HepG2 (cell line): ENCODE data around the gene CPSF7. TPM values are rescaled to one million over a fixed set of nuclear protein-coding genes. Genes with fewer than 3 reads are reported as not detected.

Experiments
- ARNT ChIP-seq: fragments of 450-650 bp; IDR thresholded peaks from 2 replicates; pipeline ENCODE4 v1.6.1; 2017
- ARNT2 ChIP-seq: sonication (generic); formaldehyde crosslinking; IDR thresholded peaks from 2 replicates; pipeline ENCODE4 v1.8.0; 2022; ENCODE audit warnings: mild to moderate bottlenecking, low read depth, missing genetic modification reagents, moderate library complexity
- CREM ChIP-seq, 2 experiments: sonication (generic) in 1 of 2; formaldehyde crosslinking in 1 of 2; IDR thresholded peaks; 2 replicates each; pipeline versions ENCODE4 v1.4.0 to v1.6.1; 2016 to 2020; ENCODE audit warnings: antibody characterized with exemption in 1 of 2, mild to moderate bottlenecking in 1 of 2, missing genetic modification reagents in 1 of 2
- KLF11 ChIP-seq: IDR thresholded peaks from 2 replicates; pipeline ENCODE4 v1.6.1; 2016; ENCODE audit warnings: missing compliant biosample characterization
- MAZ ChIP-seq, 2 experiments: sonication (generic) in 1 of 2; formaldehyde crosslinking in 1 of 2; IDR thresholded peaks; 2 replicates each; pipeline versions ENCODE4 v1.5.0 to v1.6.1; 2012 to 2020; ENCODE audit warnings: low read depth in 2 of 2, mild to moderate bottlenecking in 2 of 2, borderline replicate concordance in 1 of 2, improper control_type of control experiment in 1 of 2, low read length in 1 of 2, missing genetic modification reagents in 1 of 2, moderate library complexity in 1 of 2
- NFKB2 ChIP-seq: sonication (generic); formaldehyde crosslinking; IDR thresholded peaks from 2 replicates; pipeline ENCODE4 v1.4.0; 2020; ENCODE audit warnings: missing genetic modification reagents, borderline replicate concordance
- RAD21 ChIP-seq: fragments of 450-650 bp; formaldehyde crosslinking; IDR thresholded peaks from 2 replicates; pipeline ENCODE4 v1.5.0; 2020; ENCODE audit warnings: mild to moderate bottlenecking
- STAG1 ChIP-seq: sonication (generic); formaldehyde crosslinking; IDR thresholded peaks from 2 replicates; pipeline ENCODE4 v1.4.0; 2020; ENCODE audit warnings: missing genetic modification reagents
- TSC22D2 ChIP-seq: sonication (generic); formaldehyde crosslinking; IDR thresholded peaks from 2 replicates; pipeline ENCODE4 v1.5.1; 2020; ENCODE audit warnings: missing genetic modification reagents, mild to moderate bottlenecking, borderline replicate concordance
- ZNF350 ChIP-seq: sonication (generic); formaldehyde crosslinking; IDR thresholded peaks from 2 replicates; pipeline ENCODE4 v1.4.0; 2020; ENCODE audit warnings: mild to moderate bottlenecking, low read depth, missing genetic modification reagents, borderline replicate concordance
- ZSCAN9 ChIP-seq: IDR thresholded peaks from 2 replicates; pipeline ENCODE4 v1.6.1; 2016; ENCODE audit warnings: borderline replicate concordance
- polyA plus RNA-seq, 8 experiments: library from polyadenylated mRNA; depleted of rRNA in 3 of 8; stranded (reverse) in 7 of 8; unstranded in 1 of 8; fragments of >200 nt; fragmentation: Illumina TruSeq in 4 of 8; extraction: Trizol in 4 of 8; gene quantifications; 2 replicates each; pipeline versions ENCODE4 v1.2.1 to v1.2.3, GENCODE V29; 2011 to 2016; ENCODE audit warnings: low read depth in 4 of 8, missing spikeins in 1 of 8, mixed read lengths in 1 of 8; ENCODE audit not compliant: insufficient read depth in 1 of 8
- total RNA-seq, 5 experiments: library from RNA; depleted of rRNA; stranded (reverse); fragments of >200 nt; fragmentation: Illumina TruSeq; extraction: Trizol; gene quantifications; 2 replicates each; pipeline ENCODE4 v1.2.3, GENCODE V29; 2016; ENCODE audit warnings: low read depth in 1 of 5
- TF ChIP-seq, protein P1 (sequence below): fragments of 450-650 bp; IDR thresholded peaks from 2 replicates; pipeline ENCODE4 v1.6.1; 2016
- TF ChIP-seq, protein P2 (sequence below): sonication (generic); formaldehyde crosslinking; IDR thresholded peaks from 2 replicates; pipeline ENCODE4 v1.4.0; 2020; ENCODE audit warnings: missing genetic modification reagents, borderline replicate concordance
- TF ChIP-seq, protein P3 (sequence below): sonication (generic); formaldehyde crosslinking; IDR thresholded peaks from 2 replicates; pipeline ENCODE4 v1.4.0; 2020; ENCODE audit warnings: mild to moderate bottlenecking, missing genetic modification reagents, borderline replicate concordance
- TF ChIP-seq, protein P4 (sequence below): sonication (generic); formaldehyde crosslinking; IDR thresholded peaks from 2 replicates; pipeline ENCODE4 v1.8.0; 2022; ENCODE audit warnings: missing genetic modification reagents, mild to moderate bottlenecking, moderate library complexity, borderline replicate concordance
- TF ChIP-seq, protein P5 (sequence below): sonication (generic); formaldehyde crosslinking; IDR thresholded peaks from 2 replicates; pipeline ENCODE4 v1.4.0; 2020; ENCODE audit warnings: missing genetic modification reagents, mild to moderate bottlenecking, borderline replicate concordance

The CPSF7 gene
- total and polyA plus RNA-seq, 2 of the 13 experiments (the other 11 are each of a cell fraction or from before 2014, with no cell fraction given): 34.1 to 36.8 TPM

GRCh38 chr11:61429346-61429690, 457 bp downstream of the CPSF7 start (continued):
- TF ChIP-seq, protein P1, sequence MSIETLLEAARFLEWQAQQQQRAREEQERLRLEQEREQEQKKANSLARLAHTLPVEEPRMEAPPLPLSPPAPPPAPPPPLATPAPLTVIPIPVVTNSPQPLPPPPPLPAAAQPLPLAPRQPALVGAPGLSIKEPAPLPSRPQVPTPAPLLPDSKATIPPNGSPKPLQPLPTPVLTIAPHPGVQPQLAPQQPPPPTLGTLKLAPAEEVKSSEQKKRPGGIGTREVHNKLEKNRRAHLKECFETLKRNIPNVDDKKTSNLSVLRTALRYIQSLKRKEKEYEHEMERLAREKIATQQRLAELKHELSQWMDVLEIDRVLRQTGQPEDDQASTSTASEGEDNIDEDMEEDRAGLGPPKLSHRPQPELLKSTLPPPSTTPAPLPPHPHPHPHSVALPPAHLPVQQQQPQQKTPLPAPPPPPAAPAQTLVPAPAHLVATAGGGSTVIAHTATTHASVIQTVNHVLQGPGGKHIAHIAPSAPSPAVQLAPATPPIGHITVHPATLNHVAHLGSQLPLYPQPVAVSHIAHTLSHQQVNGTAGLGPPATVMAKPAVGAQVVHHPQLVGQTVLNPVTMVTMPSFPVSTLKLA: no peak
- TF ChIP-seq, protein P2, sequence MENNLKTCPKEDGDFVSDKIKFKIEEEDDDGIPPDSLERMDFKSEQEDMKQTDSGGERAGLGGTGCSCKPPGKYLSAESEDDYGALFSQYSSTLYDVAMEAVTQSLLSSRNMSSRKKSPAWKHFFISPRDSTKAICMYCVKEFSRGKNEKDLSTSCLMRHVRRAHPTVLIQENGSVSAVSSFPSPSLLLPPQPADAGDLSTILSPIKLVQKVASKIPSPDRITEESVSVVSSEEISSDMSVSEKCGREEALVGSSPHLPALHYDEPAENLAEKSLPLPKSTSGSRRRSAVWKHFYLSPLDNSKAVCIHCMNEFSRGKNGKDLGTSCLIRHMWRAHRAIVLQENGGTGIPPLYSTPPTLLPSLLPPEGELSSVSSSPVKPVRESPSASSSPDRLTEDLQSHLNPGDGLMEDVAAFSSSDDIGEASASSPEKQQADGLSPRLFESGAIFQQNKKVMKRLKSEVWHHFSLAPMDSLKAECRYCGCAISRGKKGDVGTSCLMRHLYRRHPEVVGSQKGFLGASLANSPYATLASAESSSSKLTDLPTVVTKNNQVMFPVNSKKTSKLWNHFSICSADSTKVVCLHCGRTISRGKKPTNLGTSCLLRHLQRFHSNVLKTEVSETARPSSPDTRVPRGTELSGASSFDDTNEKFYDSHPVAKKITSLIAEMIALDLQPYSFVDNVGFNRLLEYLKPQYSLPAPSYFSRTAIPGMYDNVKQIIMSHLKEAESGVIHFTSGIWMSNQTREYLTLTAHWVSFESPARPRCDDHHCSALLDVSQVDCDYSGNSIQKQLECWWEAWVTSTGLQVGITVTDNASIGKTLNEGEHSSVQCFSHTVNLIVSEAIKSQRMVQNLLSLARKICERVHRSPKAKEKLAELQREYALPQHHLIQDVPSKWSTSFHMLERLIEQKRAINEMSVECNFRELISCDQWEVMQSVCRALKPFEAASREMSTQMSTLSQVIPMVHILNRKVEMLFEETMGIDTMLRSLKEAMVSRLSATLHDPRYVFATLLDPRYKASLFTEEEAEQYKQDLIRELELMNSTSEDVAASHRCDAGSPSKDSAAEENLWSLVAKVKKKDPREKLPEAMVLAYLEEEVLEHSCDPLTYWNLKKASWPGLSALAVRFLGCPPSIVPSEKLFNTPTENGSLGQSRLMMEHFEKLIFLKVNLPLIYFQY (CRISPR knock-in tag): 0 out of 2 replicates have a peak, but pooled peaks have one; percentile 46
- TF ChIP-seq, protein P3, sequence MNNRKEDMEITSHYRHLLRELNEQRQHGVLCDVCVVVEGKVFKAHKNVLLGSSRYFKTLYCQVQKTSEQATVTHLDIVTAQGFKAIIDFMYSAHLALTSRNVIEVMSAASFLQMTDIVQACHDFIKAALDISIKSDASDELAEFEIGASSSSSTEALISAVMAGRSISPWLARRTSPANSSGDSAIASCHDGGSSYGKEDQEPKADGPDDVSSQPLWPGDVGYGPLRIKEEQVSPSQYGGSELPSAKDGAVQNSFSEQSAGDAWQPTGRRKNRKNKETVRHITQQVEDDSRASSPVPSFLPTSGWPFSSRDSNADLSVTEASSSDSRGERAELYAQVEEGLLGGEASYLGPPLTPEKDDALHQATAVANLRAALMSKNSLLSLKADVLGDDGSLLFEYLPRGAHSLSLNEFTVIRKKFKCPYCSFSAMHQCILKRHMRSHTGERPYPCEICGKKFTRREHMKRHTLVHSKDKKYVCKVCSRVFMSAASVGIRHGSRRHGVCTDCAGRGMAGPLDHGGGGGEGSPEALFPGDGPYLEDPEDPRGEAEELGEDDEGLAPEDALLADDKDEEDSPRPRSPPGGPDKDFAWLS (CRISPR knock-in tag): no peak
- no peak for TF ChIP-seq ZSCAN9 (CRISPR knock-in tag)
- TF ChIP-seq RAD21: 0 out of 2 replicates have a peak, but pooled peaks have one; percentile 10
- TF ChIP-seq, protein P4, sequence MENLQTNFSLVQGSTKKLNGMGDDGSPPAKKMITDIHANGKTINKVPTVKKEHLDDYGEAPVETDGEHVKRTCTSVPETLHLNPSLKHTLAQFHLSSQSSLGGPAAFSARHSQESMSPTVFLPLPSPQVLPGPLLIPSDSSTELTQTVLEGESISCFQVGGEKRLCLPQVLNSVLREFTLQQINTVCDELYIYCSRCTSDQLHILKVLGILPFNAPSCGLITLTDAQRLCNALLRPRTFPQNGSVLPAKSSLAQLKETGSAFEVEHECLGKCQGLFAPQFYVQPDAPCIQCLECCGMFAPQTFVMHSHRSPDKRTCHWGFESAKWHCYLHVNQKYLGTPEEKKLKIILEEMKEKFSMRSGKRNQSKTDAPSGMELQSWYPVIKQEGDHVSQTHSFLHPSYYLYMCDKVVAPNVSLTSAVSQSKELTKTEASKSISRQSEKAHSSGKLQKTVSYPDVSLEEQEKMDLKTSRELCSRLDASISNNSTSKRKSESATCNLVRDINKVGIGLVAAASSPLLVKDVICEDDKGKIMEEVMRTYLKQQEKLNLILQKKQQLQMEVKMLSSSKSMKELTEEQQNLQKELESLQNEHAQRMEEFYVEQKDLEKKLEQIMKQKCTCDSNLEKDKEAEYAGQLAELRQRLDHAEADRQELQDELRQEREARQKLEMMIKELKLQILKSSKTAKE (CRISPR knock-in tag): 0 out of 2 replicates have a peak, but pooled peaks have one; percentile 7
- TF ChIP-seq TSC22D2: no peak
- TF ChIP-seq KLF11 (CRISPR knock-in tag): no peak
- TF ChIP-seq ZNF350 (CRISPR knock-in tag): no peak
- peak; percentile 21; the same call in 1 of the 2 replicates for TF ChIP-seq STAG1 (CRISPR knock-in tag)
- TF ChIP-seq MAZ (IDR thresholded peaks at IDR 0.05; ENCODE audit: borderline replicate concordance, low read depth, low read length): peak; percentile 46
- TF ChIP-seq MAZ (CRISPR knock-in tag; IDR thresholded peaks at IDR 0.05; ENCODE audit: low read depth): peak; percentile 68; the same call in 1 of the 2 replicates
- TF ChIP-seq ARNT: no peak
- TF ChIP-seq NFKB2 (CRISPR knock-in tag): no peak
- TF ChIP-seq ARNT2 (CRISPR knock-in tag): peak; percentile 70; the same call in 1 of the 2 replicates
- TF ChIP-seq CREM (IDR thresholded peaks at IDR 0.05): no peak
- TF ChIP-seq CREM (CRISPR knock-in tag; IDR thresholded peaks at IDR 0.05): no peak
- TF ChIP-seq, protein P5, sequence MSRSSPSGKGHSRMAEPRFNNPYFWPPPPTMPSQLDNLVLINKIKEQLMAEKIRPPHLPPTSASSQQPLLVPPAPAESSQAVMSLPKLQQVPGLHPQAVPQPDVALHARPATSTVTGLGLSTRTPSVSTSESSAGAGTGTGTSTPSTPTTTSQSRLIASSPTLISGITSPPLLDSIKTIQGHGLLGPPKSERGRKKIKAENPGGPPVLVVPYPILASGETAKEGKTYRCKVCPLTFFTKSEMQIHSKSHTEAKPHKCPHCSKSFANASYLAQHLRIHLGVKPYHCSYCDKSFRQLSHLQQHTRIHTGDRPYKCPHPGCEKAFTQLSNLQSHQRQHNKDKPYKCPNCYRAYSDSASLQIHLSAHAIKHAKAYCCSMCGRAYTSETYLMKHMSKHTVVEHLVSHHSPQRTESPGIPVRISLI (CRISPR knock-in tag): no peak
